ENCODE data around the gene PLA2G12A. TPM values are rescaled to one million over a fixed set of nuclear protein-coding genes. Genes with fewer than 3 reads are reported as not detected.

The PLA2G12A gene
- total and polyA plus RNA-seq, 2 experiments from 2014 or later, result 14.4 to 44.8 TPM

DNA sequence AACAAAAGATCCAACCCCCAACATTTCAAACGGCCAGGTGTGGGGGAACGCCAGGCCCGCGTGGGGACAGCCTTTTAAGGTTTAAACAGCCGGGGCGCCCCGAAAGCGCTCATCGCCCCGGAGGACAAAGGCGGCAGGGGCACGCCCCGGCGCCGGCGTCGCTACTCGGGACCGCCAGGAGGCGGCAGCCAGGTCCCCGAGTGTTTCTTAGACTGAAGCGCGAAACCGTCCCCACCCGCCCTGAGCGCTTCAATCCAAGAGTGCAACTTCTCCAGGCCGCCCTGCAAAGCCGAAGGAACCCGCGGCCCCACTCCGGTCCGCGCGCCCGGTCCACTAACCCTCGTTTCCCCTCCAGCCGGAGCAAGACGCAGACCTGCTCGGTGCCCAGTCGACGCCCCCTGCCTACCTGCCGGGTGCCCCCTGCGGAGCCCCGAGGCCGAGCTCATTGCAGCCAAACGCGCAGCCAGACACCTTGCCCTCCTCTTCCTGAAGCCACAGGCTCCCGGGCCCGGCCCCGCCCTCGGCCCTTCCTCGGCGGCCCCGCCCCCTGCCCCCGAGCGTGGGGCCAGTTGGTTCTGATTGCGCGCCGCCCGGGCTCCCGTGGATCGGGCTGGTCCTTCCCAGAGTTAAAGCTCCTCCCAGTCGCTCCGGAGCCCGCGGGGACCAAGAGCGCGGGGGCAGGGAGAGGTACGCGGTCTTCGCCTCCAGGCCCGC, 26.8 kb downstream of the PLA2G12A start, which contains the start of gene CASP6:
Gene CASP6 (minus strand): TSS at position 496 of the 714 bp plus-strand sequence. CDS start 50 bp downstream, at position 446.
- DNase-seq, result peak; percentile 90
- H3K27me3 ChIP-seq (replicated peaks; ENCODE audit: insufficient read depth), result no peaks in the 10 kb centered on the region
- H3K36me3 ChIP-seq (ENCODE audit: low read depth), result no peaks in the 10 kb centered on the region
- TF ChIP-seq EZH2 (IDR thresholded peaks at IDR 0.05; ENCODE audit: insufficient read depth, poor library complexity, severe bottlenecking), result no peak
- no peak for TF ChIP-seq EZH2phosphoT487 (IDR thresholded peaks at IDR 0.05; ENCODE audit: insufficient read depth, low read depth)
- WGBS, 2 experiments (ENCODE audit: low coverage in 1 of 2, low lambda C conversion rate in 2 of 2, missing lambda C conversion rate in 2 of 2), result 1% methylated on average over 68 to 72 of the region's 72 CpGs
- no peaks in the 10 kb centered on the region for H4K20me1 ChIP-seq (ENCODE audit: insufficient read depth)
- H3K27ac ChIP-seq, result peak within 1 kb of the TSS; percentile 60
- no peaks in the 10 kb centered on the region for H3K9me2 ChIP-seq (ENCODE audit: insufficient read depth)
- H3F3A ChIP-seq (ENCODE audit: insufficient read depth), result peaks cover 11% of the 10 kb centered on the region
- peaks cover 12% of the 10 kb centered on the region; the same call in 1 of the 2 replicates for H3K4me1 ChIP-seq (ENCODE audit: insufficient read depth)
- H3K9me3 ChIP-seq (ENCODE audit: low read depth), result no peaks in the 10 kb centered on the region
- peak within 1 kb of the TSS; percentile 82 for H3K4me2 ChIP-seq (ENCODE audit: unreplicated experiment)
- H3K9ac ChIP-seq, result peak within 1 kb of the TSS; percentile 81
- peak within 1 kb of the TSS; percentile 83 for H3K4me3 ChIP-seq
- in situ Hi-C loops (cut with MboI), result no loop called here
- peaks cover 26% of the 10 kb centered on the region for H3K79me2 ChIP-seq (ENCODE audit: insufficient read depth)
- H2AFZ ChIP-seq, result peak within 1 kb of the TSS; percentile 98

DNA sequence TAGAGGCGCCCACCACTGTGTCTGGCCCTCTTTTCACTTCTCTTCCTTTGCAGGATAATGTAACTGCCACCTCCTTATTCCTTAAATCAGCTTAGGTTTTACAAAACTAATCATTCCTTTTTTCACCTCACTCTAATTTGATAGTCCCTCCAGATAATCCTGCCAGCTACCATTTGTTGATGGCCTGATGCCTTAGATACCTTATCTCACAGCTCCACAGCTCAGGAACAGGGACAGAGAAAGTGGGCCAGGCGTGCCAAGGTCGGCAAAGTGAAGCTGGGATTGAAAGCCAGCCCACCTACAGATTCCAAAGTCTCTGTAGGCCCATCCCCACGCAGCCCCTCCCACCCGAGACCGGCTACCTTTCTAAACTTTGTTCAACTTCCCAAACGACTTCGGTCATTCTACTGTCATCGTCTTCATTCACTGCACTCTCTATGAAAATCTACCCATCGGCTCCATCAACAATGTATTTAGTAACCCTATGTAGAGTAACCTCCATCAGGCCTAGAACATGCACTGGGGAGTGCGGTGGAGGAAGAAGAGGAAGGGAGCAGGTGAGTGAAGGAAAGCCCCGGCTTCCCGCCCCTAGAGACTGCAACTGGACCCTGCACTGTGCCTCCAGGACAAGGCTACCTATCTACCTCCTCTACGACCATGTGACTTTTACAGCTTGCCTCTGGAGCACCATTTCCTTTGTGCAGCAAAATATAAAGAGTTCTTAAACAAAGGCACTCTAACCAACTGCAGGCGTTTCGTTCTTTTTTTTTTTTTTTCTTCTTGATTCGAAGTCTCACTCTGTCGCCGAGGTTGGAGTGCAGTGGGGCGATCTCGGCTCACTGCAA, 28.1 kb downstream of the PLA2G12A start:
- H2AFZ ChIP-seq, result peak overlapping the region; percentile 98
- no peak for TF ChIP-seq EZH2 (IDR thresholded peaks at IDR 0.05; ENCODE audit: insufficient read depth, poor library complexity, severe bottlenecking)
- no peak for TF ChIP-seq EZH2phosphoT487 (IDR thresholded peaks at IDR 0.05; ENCODE audit: insufficient read depth, low read depth)
- H3K36me3 ChIP-seq (ENCODE audit: low read depth), result no peaks in the 10 kb centered on the region
- no peak for DNase-seq
- H3K4me1 ChIP-seq (ENCODE audit: insufficient read depth), result peaks cover 12% of the 10 kb centered on the region; the same call in 1 of the 2 replicates
- 62 to 64% methylated on average over 21 of the region's 21 CpGs for WGBS, 2 experiments (ENCODE audit: low coverage in 1 of 2, low lambda C conversion rate in 2 of 2, missing lambda C conversion rate in 2 of 2)
- in situ Hi-C loops (cut with MboI), result no loop called here
- H3K4me3 ChIP-seq, result peak overlapping the region; percentile 83
- H3K9ac ChIP-seq, result peak overlapping the region; percentile 81
- no peaks in the 10 kb centered on the region for H3K9me2 ChIP-seq (ENCODE audit: insufficient read depth)
- no peaks in the 10 kb centered on the region for H3K9me3 ChIP-seq (ENCODE audit: low read depth)
- no peaks in the 10 kb centered on the region for H4K20me1 ChIP-seq (ENCODE audit: insufficient read depth)
- H3K79me2 ChIP-seq (ENCODE audit: insufficient read depth), result peaks cover 26% of the 10 kb centered on the region
- no peaks in the 10 kb centered on the region for H3K27me3 ChIP-seq (replicated peaks; ENCODE audit: insufficient read depth)
- peak overlapping the region; percentile 82 for H3K4me2 ChIP-seq (ENCODE audit: unreplicated experiment)
- peaks cover 11% of the 10 kb centered on the region for H3F3A ChIP-seq (ENCODE audit: insufficient read depth)
- peak overlapping the region; percentile 60 for H3K27ac ChIP-seq

DNA sequence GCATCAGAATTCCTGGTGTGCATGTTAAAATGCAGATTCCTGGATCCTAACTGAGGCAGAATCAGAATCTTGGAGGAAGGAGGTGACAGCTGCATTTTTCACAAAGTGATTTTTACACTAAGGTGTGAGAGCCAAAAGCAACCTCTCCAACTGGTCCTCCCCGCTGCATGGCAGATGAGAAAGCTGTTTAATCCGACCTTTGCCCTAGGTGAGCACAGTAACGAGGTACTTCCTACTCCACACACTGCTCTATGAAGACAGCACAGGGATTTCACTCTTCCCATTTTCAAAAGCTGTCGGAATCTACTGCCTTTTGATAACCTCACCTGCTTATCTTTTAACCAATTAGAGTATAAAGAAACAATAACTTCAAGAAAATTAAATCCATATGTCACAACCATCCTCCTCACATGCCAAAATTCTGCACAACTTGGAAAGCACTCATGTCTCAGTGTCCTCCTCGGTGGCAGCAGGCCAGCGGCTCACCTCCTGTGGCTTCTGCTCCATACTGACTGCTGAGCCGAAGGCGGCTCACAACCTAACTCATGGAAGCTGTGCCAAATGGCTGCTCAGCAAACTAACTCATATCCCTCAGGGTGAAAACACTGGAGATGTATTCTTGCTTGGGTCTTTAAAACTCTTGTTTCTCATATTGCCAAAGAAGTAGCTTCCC, 30.2 kb downstream of the PLA2G12A start:
- WGBS, 2 experiments (ENCODE audit: low coverage in 1 of 2, low lambda C conversion rate in 2 of 2, missing lambda C conversion rate in 2 of 2), result 82% methylated on average over 8 of the region's 8 CpGs
- H3K4me2 ChIP-seq (ENCODE audit: unreplicated experiment), result no peak overlapping the region
- peaks cover 12% of the 10 kb centered on the region; the same call in 1 of the 2 replicates for H3K4me1 ChIP-seq (ENCODE audit: insufficient read depth)
- H3K27ac ChIP-seq, result no peak overlapping the region
- DNase-seq, result no peak
- TF ChIP-seq EZH2phosphoT487 (IDR thresholded peaks at IDR 0.05; ENCODE audit: insufficient read depth, low read depth) (no peak), EZH2 (IDR thresholded peaks at IDR 0.05; ENCODE audit: insufficient read depth, poor library complexity, severe bottlenecking) (no peak)
- no peak overlapping the region for H3K9ac ChIP-seq
- H3K9me2 ChIP-seq (ENCODE audit: insufficient read depth), result no peaks in the 10 kb centered on the region
- no peaks in the 10 kb centered on the region; the same call in 1 of the 2 replicates for H3K36me3 ChIP-seq (ENCODE audit: low read depth)
- H2AFZ ChIP-seq, result no peak overlapping the region
- H3F3A ChIP-seq (ENCODE audit: insufficient read depth), result peaks cover 11% of the 10 kb centered on the region
- H3K79me2 ChIP-seq (ENCODE audit: insufficient read depth), result peaks cover 26% of the 10 kb centered on the region
- no peaks in the 10 kb centered on the region for H3K9me3 ChIP-seq (ENCODE audit: low read depth)
- in situ Hi-C loops (cut with MboI), result no loop called here
- no peak overlapping the region for H3K4me3 ChIP-seq
- no peaks in the 10 kb centered on the region for H3K27me3 ChIP-seq (replicated peaks; ENCODE audit: insufficient read depth)
- no peaks in the 10 kb centered on the region for H4K20me1 ChIP-seq (ENCODE audit: insufficient read depth)

DNA sequence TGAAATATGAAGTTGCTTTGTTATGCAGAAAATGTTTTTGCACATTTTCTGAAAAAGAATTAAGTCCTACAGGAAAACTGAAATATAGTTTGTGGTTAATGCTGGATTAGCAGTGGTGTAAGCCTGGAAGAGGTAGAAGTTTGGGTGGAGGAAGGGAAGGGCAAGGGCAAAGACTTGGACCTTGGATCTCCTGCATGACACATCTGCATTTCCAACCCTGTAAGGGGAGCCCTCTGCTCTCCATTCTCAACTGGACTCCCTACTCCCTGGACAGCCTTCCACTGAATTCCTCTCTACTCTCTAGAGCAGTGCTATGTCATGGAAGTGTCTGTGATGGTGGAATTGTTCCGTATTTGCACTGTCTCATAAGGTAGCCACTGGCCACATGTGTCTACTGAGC, 31.2 kb downstream of the PLA2G12A start:
- in situ Hi-C loops (cut with MboI), result no loop called here
- H3K36me3 ChIP-seq (ENCODE audit: low read depth), result no peaks in the 10 kb centered on the region; the same call in 1 of the 2 replicates
- peaks cover 26% of the 10 kb centered on the region for H3K79me2 ChIP-seq (ENCODE audit: insufficient read depth)
- H3F3A ChIP-seq (ENCODE audit: insufficient read depth), result peaks cover 2% of the 10 kb centered on the region; the same call in 1 of the 2 replicates
- no peaks in the 10 kb centered on the region for H3K9me2 ChIP-seq (ENCODE audit: insufficient read depth)
- no peaks in the 10 kb centered on the region for H3K27me3 ChIP-seq (replicated peaks; ENCODE audit: insufficient read depth)
- no peak for DNase-seq
- H3K4me1 ChIP-seq (ENCODE audit: insufficient read depth), result peaks cover 8% of the 10 kb centered on the region; the same call in 1 of the 2 replicates
- TF ChIP-seq EZH2phosphoT487 (IDR thresholded peaks at IDR 0.05; ENCODE audit: insufficient read depth, low read depth), result no peak
- no peak for TF ChIP-seq EZH2 (IDR thresholded peaks at IDR 0.05; ENCODE audit: insufficient read depth, poor library complexity, severe bottlenecking)
- no peaks in the 10 kb centered on the region for H3K9me3 ChIP-seq (ENCODE audit: low read depth)
- no peak overlapping the region for H3K4me3 ChIP-seq
- H4K20me1 ChIP-seq (ENCODE audit: insufficient read depth), result no peaks in the 10 kb centered on the region
- no peak overlapping the region for H3K9ac ChIP-seq
- no peak overlapping the region for H3K4me2 ChIP-seq (ENCODE audit: unreplicated experiment)
- H3K27ac ChIP-seq, result no peak overlapping the region
- 94 to 97% methylated on average over 1 of the region's 1 CpG for WGBS, 2 experiments (ENCODE audit: low coverage in 1 of 2, low lambda C conversion rate in 2 of 2, missing lambda C conversion rate in 2 of 2)
- no peak overlapping the region for H2AFZ ChIP-seq

Data from GM23248 (cell line).